ENCODE measurements around the gene PRDM12. TPM values are rescaled to one million over a fixed set of nuclear protein-coding genes. Genes with fewer than 3 reads are reported as not detected.

Gene PRDM12
- polyA plus RNA-seq (2012; ENCODE audit: low read depth, missing spikeins), result not detected

DNA sequence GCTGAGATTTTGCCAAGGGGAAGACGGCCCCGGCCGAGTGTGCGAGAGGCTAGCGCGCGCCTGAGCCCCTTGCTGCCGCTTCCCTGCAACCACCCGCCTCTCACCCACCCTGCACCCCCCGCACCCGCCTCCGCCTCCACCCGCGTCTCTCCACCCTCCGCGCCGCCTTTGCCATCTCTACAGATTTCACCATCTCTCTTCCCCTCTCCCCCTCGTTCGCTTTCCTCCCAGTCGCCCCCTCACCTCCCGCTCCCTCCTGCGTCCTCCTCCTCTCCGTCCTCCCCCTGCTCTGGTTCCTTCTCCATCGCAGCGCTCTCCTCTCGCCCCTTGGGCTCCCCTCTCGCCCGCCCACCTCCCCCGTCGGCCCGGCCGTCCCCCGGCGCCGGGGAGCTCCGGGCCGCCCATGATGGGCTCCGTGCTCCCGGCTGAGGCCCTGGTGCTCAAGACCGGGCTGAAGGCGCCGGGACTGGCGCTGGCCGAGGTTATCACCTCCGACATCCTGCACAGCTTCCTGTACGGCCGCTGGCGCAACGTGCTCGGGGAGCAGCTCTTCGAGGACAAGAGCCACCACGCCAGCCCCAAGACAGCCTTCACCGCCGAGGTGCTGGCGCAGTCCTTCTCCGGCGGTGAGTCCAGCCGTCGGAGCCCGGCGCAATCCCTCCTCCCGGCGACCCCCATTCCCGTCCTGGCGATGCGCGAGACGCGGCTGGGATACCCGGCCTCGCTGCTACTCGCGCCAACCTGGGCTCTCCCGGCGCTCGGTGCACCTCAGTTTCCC is at the start of gene PRDM12:
Gene PRDM12 (plus strand): TSS at position 344 of the 778 bp plus-strand sequence. CDS start 60 bp downstream, at position 404.
- FAIRE-seq, result no peak
- DNase-seq (ENCODE audit: insufficient read length, low spot score), result no peak
- TF ChIP-seq POU2F2 (IDR thresholded peaks at IDR 0.05; ENCODE audit: low read depth, low read length), result no peak

GRCh38 chr9:130616451-130616850 is 47.9 kb upstream of the PRDM12 start:
- no peak for FAIRE-seq
- no peak for TF ChIP-seq SPI1 (IDR thresholded peaks at IDR 0.05; ENCODE audit: low read depth, low read length)
- no peak for TF ChIP-seq POLR2A (IDR thresholded peaks at IDR 0.05; ENCODE audit: low read depth, low read length)
- no peak for TF ChIP-seq TAF1 (IDR thresholded peaks at IDR 0.05; ENCODE audit: low read depth, low read length)
- no peak for TF ChIP-seq POU2F2 (IDR thresholded peaks at IDR 0.05; ENCODE audit: low read depth, low read length)
- no peak for DNase-seq (ENCODE audit: insufficient read length, low spot score)

GRCh38 chr9:130623466-130623865 is 40.9 kb upstream of the PRDM12 start:
- no peak for TF ChIP-seq TAF1 (IDR thresholded peaks at IDR 0.05; ENCODE audit: low read depth, low read length)
- no peak for FAIRE-seq
- DNase-seq (ENCODE audit: insufficient read length, low spot score), result no peak

DNA sequence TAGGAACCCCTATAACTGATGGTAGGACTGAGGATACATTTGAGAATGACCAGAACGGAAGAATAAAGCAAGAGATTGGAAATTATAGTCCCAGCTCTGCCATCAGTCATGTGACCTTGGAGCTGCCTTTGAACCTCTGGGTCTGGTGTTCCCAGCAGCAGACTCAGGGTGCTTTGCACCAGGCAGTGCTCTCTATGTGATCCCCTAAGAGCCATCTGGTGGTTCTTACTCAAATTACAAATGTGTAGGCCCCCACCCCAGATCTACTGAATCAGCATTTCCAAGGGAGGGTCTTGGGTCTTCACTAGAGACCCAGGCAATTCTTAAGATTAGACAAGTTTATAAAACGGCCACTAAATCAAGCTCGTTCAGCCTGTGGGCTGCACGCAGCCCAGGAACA is 40.2 kb upstream of the PRDM12 start:
- FAIRE-seq, result no peak
- DNase-seq (ENCODE audit: insufficient read length, low spot score), result no peak
- TF ChIP-seq SPI1 (IDR thresholded peaks at IDR 0.05; ENCODE audit: low read depth, low read length), result no peak
- TF ChIP-seq TAF1 (IDR thresholded peaks at IDR 0.05; ENCODE audit: low read depth, low read length), result no peak
- TF ChIP-seq POLR2AphosphoS5 (IDR thresholded peaks at IDR 0.05; ENCODE audit: low read depth, low read length), result no peak
- no peak for TF ChIP-seq PAX5 (IDR thresholded peaks at IDR 0.05; ENCODE audit: insufficient read depth, low read length, severe bottlenecking)
- no peak for TF ChIP-seq POU2F2 (IDR thresholded peaks at IDR 0.05; ENCODE audit: low read depth, low read length)
- TF ChIP-seq POLR2A (IDR thresholded peaks at IDR 0.05; ENCODE audit: low read depth, low read length), result no peak

GRCh38 chr9:130626249-130626996 is 38.0 kb upstream of the PRDM12 start:
- no peak for DNase-seq (ENCODE audit: insufficient read length, low spot score)
- no peak for FAIRE-seq
- TF ChIP-seq POLR2A (IDR thresholded peaks at IDR 0.05; ENCODE audit: low read depth, low read length), result no peak
- TF ChIP-seq PAX5 (IDR thresholded peaks at IDR 0.05; ENCODE audit: insufficient read depth, low read length, severe bottlenecking), result no peak
- no peak for TF ChIP-seq POLR2AphosphoS5 (IDR thresholded peaks at IDR 0.05; ENCODE audit: low read depth, low read length)
- no peak for TF ChIP-seq SPI1 (IDR thresholded peaks at IDR 0.05; ENCODE audit: low read depth, low read length)
- no peak for TF ChIP-seq TAF1 (IDR thresholded peaks at IDR 0.05; ENCODE audit: low read depth, low read length)
- no peak for TF ChIP-seq POU2F2 (IDR thresholded peaks at IDR 0.05; ENCODE audit: low read depth, low read length)

DNA sequence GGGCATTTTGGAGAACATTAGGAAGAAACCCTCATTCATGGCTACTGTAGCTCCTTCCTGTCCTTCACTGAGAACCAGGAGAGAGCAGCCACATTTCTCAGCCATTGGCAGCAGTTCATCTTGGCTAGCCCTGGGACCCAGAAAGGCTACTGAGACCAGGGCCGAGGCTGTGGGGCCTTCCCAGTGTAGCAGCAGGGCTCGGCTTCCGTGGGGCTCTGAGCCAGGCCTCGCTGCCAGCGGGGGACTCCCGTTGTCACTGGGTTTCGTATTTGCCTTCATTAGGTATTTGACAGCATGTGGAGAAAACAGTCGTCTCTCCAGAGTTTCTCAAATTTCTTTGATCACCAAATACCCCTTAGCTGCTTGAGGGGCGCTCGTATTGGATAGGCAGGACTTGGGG is 37.3 kb upstream of the PRDM12 start:
- FAIRE-seq (no peak), DNase-seq (ENCODE audit: insufficient read length, low spot score) (no peak)
- no peak for TF ChIP-seq POLR2A (IDR thresholded peaks at IDR 0.05; ENCODE audit: low read depth, low read length)
- TF ChIP-seq PAX5 (IDR thresholded peaks at IDR 0.05; ENCODE audit: insufficient read depth, low read length, severe bottlenecking), result no peak
- TF ChIP-seq POU2F2 (IDR thresholded peaks at IDR 0.05; ENCODE audit: low read depth, low read length), result no peak
- TF ChIP-seq TAF1 (IDR thresholded peaks at IDR 0.05; ENCODE audit: low read depth, low read length), result no peak
- no peak for TF ChIP-seq SPI1 (IDR thresholded peaks at IDR 0.05; ENCODE audit: low read depth, low read length)
- no peak for TF ChIP-seq POLR2AphosphoS5 (IDR thresholded peaks at IDR 0.05; ENCODE audit: low read depth, low read length)

DNA sequence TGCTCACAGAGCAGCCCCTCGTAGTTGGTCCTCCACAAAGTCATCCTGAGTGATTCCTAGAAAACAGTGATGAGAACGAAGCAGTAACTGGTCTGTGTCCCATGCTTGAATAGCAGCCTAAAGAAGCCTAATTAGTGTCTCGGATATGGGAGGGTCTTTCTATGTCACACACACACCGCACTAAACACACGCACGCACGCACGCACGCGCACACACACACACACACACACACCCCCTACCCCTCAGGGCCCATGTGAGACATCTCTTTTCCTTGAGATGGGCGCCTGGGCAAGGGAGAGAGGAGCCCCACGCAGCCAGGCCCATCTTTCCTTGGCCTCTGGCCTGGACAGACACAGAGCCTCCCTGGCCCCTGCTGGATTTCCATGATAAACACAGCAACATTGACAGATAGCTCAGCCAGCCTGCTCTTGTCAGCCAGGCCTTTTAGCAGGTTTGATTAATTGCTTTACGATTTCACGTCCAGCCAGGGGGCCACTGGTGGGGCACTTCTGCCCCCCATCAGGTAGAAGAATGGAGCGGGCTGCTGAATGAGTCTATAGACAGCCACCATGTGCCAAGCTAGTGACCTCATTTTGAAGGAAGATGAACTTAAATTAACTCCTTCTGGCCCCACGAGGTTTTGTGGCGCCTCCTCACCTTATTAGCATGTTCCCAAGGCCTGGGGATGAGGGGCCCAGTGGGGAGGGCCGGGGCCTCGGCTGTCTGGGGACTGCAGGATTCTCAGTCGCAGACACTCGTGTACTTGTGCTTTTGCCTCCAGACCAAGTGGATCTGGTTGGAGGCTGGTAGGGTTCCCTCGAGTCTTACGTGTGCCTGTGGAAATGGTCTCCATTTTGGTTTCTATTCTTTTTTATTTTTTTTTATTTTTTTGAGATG is 36.2 kb upstream of the PRDM12 start:
- FAIRE-seq (no peak), DNase-seq (ENCODE audit: insufficient read length, low spot score) (no peak)

GRCh38 chr9:130629443-130630070 is 34.8 kb upstream of the PRDM12 start:
- DNase-seq (ENCODE audit: insufficient read length, low spot score) (no peak), FAIRE-seq (no peak)
- TF ChIP-seq POU2F2 (IDR thresholded peaks at IDR 0.05; ENCODE audit: low read depth, low read length), result no peak
- no peak for TF ChIP-seq PAX5 (IDR thresholded peaks at IDR 0.05; ENCODE audit: insufficient read depth, low read length, severe bottlenecking)
- no peak for TF ChIP-seq TAF1 (IDR thresholded peaks at IDR 0.05; ENCODE audit: low read depth, low read length)
- TF ChIP-seq POLR2A (IDR thresholded peaks at IDR 0.05; ENCODE audit: low read depth, low read length), result no peak
- TF ChIP-seq SPI1 (IDR thresholded peaks at IDR 0.05; ENCODE audit: low read depth, low read length), result no peak
- TF ChIP-seq POLR2AphosphoS5 (IDR thresholded peaks at IDR 0.05; ENCODE audit: low read depth, low read length), result no peak

More for the DNA sequence above, 36.2 kb upstream of the PRDM12 start:
- TF ChIP-seq SPI1 (IDR thresholded peaks at IDR 0.05; ENCODE audit: low read depth, low read length) (no peak), POLR2A (IDR thresholded peaks at IDR 0.05; ENCODE audit: low read depth, low read length) (no peak), POU2F2 (IDR thresholded peaks at IDR 0.05; ENCODE audit: low read depth, low read length) (no peak)

DNA sequence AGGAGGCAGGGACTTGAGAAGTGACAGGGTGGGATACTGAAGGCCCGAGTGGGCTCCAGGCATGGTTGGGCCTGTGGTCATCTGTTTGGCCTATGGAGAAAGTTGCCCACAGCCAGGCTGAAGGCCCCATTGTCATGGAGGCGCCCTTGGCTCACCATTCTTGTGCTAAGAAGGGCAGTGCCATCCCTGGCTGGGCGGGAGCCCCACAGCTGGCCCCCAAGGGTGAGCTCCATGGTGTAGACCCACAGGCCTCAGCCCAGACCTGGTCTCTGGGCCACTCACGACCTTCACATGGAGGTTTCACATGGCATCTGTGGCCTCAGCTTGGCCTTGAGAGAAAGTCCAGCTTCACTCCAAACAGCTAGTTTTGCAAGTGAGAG is 34.3 kb upstream of the PRDM12 start:
- FAIRE-seq (no peak), DNase-seq (ENCODE audit: insufficient read length, low spot score) (no peak)
- TF ChIP-seq POLR2AphosphoS5 (IDR thresholded peaks at IDR 0.05; ENCODE audit: low read depth, low read length) (no peak), POU2F2 (IDR thresholded peaks at IDR 0.05; ENCODE audit: low read depth, low read length) (no peak)
